AG20443 (cell line): ENCODE results near the gene NEU1.
"Not testable (repeated sequence)": the region's sequence is repeated elsewhere in the genome, so short reads cannot be mapped to it uniquely, and the experiment has no call there.

Experiments
- DNase-seq: peaks from one replicate; pipeline ENCODE4 v3.0.0; 2012; ENCODE audit warnings: low spot score, mixed read lengths

Gene NEU1

GRCh38 chr6:31862344-31863235 is at the start of gene NEU1:
Gene NEU1 (minus strand): TSS chr6:31862821. CDS start chr6:31862776, 45 bp downstream.
- DNase-seq: peak; percentile 99

- no peak for DNase-seq
Measured at GRCh38 chr6:31911826-31912585, 49.4 kb upstream of the NEU1 start.

DNA sequence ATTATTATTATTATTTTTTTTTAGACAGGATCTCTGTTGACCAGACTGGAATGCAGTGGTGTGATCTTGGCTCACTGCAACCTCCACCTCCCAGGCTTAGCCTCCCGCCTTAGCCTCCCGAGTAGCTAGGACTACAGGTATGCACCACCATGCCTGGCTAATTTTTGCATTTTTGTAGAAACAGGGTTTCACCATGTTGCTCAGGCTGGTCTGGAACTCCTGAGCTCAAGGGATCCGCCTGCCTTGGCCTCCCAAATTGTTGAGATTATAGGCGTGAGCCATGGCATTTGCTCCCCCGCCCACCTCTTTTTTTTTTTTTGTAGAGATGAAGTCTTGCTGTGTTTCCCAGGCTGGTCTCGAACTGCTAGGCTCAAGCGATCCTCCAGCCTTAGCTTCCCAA is 46.7 kb upstream of the NEU1 start:
- DNase-seq: not testable (repeated sequence)

DNA sequence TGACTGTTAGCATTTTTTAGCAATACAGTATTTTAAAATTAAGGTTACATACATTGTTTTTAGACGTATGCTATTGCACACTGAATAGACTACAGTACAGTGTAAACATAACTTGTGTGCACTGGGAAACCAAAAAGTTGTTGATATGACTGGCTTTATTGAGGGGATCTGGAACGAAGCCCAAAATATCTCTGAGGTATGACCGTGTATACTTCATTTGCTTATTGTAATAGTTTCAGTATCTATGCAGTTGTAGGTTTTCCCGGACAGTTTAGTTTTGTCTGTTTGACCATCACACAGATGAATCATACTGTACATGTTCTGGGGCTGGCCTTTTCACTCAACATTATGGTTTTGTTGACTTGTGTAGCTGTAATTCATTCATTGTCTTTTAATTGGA is 46.2 kb upstream of the NEU1 start:
- no peak for DNase-seq

DNA sequence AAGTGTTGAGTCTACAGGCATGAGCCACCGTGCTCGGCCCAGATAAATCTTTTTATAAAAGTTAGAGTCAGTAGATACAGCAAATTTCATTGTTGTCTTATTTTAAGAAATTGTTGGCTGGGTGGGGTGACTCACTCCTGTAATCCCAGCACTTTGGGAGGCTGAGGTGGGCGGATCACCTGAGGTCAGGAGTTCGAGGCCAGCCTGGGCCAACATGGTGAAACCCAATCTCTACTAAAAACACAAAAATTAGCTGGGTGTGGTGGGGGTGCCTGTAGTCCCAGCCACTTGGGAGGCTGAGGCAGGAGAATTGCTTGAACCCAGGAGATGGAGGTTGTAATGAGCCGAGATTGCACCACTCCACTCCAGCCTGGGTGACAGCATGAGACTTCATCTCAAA is 45.6 kb upstream of the NEU1 start:
- not testable (repeated sequence) for DNase-seq

DNA sequence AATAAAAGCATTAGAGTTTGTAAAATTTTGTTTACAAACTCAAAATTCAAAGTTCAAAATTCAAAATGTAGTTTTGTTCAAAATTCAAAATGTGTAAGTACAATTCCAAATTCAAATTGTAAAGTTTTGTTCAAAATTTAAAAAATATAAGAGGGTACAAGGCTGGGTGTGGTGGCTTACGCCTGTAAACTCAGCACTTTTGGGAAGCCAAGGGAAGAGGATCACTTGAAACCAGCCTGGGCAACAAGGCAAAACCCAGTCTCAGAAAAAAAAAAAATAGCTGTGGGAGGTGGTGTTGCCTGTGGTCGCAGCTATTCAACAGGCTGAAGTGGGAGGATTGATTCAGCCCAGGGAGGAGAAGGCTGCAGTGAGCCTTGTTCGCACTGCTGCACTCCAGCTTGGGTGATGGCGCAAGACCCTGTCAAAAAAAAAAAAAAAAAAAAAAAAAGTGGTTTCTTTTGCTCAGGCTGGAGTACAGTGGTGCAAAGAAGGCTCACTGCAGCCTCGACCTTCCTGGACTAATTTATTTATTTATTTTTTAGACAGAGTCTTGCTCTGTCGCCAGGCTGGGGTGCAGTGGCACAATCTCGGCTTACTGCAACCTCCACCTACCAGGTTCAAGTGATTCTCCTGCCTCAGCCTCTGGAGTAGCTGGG is 44.7 kb upstream of the NEU1 start:
- peak; percentile 67 for DNase-seq

GRCh38 chr6:31906727-31907126 is 44.1 kb upstream of the NEU1 start:
- not testable (repeated sequence) for DNase-seq

DNA sequence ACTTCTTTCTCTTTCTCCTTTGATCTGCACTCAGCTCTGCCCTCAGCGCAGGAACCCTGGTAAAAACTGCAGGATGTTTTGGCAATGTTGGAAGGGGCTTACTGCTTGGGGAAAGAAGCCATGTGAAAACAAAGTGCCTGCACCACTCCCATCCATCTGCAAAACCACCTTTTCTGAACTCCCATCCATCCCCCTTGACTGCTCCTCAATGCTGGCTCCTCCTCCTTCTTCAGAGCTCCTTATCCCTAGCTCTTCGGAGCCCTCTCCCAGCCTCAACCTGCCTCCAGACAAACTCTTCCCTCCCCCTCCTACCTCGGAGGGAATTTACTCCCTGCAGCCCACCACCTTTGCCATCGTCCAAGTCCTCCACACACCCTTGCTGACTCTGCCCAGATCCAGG is 43.5 kb upstream of the NEU1 start:
- DNase-seq: no peak

- DNase-seq: no peak
Measured at GRCh38 chr6:31905041-31905440, 42.4 kb upstream of the NEU1 start.

DNA sequence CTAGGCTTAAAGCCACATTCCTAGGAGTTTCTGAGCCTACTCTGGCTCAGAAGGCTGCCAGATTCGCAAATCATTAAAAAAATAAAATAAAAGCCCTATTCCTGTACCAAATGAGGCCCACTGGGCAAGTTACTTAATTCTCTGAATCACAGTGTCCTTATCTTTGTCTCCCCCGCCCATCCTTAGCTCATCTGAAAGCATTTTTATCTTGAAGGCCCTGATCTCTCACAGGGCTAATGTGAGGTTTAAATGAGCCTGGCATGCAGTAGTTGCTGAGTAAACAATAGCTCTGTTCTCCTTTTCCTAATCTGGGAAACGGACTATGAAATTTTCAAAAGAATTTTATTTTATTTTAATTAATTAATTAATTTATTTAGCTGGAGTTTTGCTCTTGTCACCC is 41.3 kb upstream of the NEU1 start:
- no peak for DNase-seq

DNA sequence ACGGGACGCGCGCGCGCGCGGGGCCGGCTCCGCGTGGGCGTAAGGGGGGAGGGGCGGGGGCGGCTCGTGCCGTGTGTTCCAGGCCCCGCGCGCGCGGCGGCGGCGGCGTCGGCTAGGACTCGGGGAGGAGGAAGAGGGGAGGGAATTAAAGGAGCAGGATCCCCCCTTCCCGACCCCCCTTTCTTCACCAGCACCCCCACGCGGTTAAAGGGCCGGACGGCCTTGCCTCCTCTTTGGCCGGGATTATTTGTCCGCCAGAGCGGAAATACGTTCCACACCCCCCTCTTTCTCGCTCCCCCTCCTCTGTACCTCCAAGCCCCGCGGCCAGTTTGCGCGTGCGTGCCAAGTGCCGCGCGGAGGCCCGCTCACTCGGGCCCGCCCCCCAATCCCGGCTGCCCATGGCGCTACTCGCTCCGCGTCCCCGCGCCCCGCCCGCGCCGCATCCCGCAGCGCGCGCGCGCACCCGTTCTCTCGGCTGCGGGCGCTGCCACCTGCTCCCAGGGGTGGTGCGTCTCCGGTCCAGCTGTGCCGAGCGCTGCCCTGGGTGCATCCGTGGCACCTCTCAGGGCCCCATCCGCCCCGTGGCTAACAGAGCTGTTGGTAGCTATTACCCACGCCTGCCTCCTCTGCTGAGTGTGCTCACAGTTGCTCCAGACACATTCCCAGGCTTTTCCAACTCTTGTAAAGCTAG is 39.5 kb upstream of the NEU1 start, which contains the start of gene ZBTB12:
TSS of gene ZBTB12 (minus strand) at position 134 of the 691 bp plus-strand sequence. CDS start 781 bp downstream, outside the sequence.
- DNase-seq: peak; percentile 96

- peak; percentile 75 for DNase-seq
Measured at GRCh38 chr6:31901415-31901952, 38.9 kb upstream of the NEU1 start.

GRCh38 chr6:31900917-31901414 is 38.3 kb upstream of the NEU1 start:
- no peak for DNase-seq

GRCh38 chr6:31899882-31900722 is 37.5 kb upstream of the NEU1 start:
- no peak for DNase-seq

- DNase-seq: no peak
Measured at GRCh38 chr6:31899215-31899614, 36.6 kb upstream of the NEU1 start.

DNA sequence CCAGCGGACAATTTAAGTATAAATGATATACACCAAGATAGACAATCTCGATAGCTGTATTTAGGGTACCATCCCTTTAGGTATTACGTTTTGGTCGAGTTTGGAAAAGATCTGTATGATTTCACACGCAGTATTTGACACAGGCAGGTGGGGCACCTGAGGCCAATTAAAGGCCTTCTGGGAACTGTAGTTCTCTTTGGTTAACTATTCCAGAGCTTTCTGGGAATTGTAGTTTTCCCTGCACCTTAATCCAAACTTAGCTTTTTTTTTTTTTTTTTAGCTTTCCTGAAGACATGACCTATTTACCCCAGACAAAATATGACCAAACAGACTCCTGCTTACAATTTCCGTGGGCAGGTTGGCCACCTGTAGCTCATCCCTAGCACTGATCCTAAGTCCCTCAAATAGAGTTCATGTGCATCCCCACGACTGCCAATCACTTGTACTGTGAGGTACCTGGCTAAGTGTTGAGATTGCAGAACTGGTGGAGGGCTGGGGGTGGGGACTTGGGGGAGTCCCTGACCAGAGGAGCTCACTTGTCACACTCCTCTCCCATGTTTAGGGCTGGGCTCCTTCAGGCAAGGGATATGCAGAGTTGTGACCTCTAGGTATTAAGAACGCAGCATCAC is 35.9 kb upstream of the NEU1 start:
- DNase-seq: no peak

- DNase-seq: peak; percentile 93
Measured at GRCh38 chr6:31897612-31898382, 35.2 kb upstream of the NEU1 start, which contains the start of gene EHMT2. Gene EHMT2 (minus strand): TSS chr6:31897698. CDS start chr6:31897677, 21 bp downstream.

DNA sequence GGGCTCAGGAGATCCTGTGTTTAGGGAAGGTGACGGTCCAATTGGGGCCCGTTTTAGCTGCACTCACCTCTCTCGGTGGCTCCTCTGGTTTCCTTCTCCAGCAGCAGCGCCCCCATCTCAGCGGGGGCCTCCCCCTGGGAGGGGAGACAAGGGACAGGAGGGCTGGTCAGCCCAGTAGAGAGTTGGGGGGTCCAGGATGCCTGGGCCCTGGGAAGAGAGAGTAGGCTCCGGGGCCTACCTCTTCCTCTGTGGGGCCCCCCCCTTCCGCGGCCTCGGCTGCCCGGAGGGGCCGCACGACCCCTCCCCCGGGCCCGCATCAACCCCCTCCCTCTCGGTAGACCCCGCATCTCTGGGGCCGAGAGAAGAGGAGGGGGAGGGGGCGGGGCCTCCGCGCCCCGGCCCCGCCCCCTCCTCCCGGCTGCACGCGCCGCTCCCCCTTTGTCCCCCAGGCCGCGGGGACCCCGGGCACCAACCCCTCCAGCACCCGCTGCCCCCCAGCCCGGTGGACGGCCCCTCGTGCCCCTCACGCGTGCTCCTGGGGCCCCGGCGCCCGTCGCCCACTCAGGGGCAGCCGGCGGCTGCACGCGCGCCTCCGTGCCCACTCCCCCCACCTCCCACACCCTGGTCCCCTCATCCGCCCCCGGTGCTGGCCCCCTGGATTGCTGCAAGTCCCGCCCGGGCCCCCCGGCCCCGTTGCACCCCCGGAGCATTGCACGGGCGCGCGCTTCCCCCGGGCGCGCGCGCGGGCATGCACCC is 34.4 kb upstream of the NEU1 start:
- DNase-seq: no peak
